Measurements from ENCODE around the gene ETDC.
"Not testable (repeated sequence)": the region's sequence is repeated elsewhere in the genome, so short reads cannot be mapped to it uniquely, and the experiment has no call there.

ETDC gene

DNA sequence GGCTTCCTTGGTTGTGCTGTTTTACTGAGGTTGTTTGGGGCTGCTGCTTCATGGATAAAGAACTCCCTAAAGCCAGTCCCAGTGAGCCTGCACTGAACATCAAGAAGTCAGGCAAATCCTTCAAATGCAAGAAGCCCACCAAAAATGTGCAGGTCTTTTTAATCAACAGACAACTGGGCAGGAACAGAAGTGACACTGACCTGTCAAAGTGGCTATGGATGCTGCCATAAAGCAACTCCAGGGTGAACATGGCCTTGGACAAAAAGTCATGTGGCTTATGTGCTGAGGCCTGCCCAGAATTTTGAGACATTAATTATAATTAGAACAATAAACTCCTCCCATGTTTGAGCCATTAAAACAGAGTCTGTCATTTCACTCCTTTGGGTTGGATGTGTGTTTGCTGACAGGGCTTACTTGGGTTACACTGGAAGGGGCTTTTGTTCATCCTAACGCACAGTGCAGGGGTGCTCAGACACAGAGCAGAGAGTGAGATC, at the start of gene ETDC:
TSS of gene ETDC (plus strand) at position 51 of the 494 bp plus-strand sequence. CDS start at position 51, 0 bp downstream.
- no peak for DNase-seq

DNA sequence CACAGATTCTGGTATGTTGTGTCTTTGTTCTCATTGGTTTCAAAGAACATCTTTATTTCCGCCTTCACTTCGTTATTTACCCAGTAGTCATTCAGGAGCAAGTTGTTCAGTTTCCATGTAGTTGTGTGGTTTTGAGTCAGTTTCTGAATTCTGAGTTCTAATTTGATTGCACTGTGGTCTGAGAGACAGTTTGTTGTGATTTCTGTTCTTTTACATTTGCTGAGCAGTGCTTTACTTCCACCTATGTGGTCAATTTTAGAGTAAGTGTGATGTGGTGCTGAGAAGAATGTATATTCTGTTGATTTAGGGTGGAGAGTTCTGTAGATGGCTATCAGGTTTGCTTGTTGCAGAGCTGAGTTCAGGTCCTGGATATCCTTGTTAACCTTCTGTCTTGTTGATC, 48.3 kb upstream of the ETDC start:
- DNase-seq = not testable (repeated sequence)

DNA sequence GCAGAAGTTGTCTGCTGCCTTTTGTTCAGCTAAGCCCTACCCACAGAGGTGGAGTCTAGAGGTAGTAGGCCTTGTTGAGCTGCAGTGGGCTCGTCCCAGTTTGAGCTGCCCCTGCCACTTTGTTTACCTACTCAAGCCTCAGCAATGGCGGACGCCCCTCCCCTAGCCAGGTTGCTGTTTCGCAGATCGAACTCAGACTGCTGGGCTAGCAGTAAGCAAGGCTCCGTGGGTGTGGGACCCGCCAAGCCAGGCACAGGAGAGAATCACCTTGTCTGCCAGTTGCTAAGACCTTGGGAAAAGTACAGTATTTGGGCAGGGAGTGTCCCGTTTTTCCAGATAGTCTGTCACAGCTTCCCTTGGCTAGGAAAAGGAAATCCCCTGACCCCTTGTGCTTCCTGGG, 45.9 kb upstream of the ETDC start:
- not testable (repeated sequence) for DNase-seq

DNA sequence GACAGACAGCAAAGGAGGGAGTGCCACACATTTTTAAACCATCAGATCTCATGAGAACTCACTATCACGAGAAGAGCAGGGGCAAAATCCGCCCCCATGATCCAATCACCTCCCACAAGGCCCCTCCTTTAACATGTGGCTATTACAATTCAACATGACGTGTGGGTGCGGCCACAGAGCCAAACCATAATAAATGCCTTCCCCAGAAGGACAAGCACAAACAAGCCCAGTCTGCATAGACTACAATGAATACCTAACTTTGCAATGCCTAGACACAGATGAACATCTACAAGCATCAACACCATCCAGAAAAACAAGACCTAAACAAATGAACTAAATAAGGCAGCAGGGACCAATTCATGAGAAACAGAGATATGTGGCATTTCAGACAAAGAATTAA, 45.1 kb upstream of the ETDC start:
- DNase-seq = no peak

DNA sequence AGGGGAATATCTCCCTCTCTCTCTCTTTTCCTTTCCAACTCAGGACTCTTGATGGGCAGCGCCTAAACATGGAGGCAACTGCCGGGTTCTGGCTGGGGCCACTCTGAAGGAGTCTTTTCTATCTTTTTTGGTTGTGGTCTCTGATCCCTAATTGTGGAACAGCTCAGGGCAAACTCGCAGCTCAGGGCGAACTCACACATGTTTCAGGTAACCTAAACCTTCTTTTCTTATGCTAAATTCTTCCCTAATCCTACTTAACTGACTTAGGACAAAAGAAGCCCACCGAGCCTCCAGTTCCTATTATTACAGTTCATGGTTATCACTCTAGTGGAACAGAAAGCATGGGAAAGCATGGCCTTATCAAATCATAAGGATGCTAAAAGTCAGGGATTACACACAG, 36.1 kb upstream of the ETDC start:
- DNase-seq = no peak

DNA sequence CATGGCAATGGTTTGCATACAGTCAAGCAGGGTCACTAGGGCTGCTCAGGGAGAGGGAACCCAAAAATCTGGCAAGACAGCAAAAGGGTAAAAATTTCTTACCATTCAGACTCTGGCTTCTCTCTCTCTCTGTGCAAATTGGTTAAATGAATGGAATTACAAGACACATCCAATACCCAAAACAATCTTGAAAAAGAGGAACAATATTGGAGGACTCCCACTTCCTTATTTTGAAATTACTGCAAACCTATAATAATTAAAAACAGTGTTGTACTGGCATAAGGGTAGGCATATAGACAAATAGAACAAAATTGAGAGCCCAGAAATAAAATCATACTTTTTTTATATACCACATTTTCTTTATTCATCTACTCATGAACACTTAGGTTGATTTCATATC, 33.3 kb upstream of the ETDC start:
- DNase-seq = no peak

DNA sequence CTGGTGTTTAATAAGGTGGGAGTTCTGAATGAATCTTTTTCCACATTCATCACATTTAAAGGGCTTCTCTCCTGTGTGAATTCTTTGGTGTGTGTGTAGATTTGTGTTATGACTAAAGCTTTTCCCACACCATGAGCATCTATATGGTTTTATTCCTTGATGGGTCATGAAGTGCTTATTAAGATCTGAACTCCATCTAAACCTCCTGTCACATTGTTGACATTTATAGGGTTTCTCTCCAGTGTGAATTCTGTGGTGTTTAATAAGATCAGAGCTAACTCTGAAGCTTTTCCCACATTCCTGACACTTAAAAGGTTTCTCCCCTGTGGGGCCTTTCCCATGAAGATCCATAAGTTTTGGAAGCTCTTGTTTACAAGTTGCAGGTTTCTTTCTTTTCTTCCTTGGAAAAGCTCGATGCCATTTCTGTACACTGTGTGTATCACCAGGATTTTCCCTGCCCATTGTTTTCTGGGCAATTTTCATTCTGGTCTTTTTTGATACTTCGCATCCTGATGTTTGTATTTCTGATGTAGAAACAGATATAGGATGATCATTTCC, 21.9 kb upstream of the ETDC start:
- DNase-seq = no peak

DNA sequence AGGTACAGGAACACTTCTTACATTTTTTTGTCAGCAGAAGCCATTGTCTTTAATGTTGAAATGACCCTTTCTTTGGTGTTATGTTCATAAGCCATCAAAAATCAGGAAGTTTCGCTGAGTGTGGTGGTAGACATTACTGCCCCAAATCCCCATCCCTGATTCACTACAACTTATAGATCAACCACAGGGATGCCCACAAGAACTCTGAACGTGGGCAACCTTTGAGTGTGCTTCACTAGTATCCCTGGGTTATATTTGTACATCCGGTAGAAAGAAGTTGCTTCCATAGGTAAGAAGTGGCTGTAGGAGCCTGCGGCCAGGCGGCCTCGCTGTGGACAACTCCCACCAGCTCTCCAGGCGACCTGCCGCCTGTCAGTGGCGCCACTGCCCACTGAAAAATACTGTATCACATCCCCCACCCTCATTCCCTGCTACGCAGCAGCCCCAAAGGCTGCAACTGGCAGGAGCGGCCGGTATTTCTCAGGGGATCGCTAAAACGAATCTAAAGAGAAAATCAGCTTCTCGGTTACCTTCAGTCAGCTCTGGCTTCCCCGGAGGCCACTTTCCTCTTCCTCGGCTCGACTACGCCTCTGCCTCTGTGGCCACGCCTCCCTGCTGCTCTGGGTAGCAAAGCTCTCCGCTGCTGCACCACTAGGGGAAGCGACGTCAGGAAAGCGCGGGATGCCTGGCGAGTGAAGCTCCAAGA, 13.9 kb upstream of the ETDC start:
- no peak for DNase-seq

DNA sequence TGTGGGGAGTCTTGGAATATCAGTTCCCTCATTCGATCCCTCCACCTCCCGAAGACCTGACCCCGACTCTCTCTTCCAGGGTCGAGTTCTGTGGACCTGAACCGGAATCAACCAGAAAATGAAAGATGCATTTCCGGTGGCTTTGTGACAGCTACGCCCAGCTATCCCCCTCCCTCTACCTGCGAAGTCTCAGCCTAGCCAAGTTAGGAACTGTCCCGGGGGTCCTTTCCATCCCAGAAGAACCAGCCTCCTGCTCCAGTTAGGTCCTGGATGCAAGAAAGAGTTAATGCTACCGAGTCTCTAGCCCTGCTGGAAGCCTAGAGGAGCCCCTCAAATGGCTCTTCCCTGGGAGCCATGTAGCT, 13.4 kb upstream of the ETDC start:
- no peak for DNase-seq

DNA sequence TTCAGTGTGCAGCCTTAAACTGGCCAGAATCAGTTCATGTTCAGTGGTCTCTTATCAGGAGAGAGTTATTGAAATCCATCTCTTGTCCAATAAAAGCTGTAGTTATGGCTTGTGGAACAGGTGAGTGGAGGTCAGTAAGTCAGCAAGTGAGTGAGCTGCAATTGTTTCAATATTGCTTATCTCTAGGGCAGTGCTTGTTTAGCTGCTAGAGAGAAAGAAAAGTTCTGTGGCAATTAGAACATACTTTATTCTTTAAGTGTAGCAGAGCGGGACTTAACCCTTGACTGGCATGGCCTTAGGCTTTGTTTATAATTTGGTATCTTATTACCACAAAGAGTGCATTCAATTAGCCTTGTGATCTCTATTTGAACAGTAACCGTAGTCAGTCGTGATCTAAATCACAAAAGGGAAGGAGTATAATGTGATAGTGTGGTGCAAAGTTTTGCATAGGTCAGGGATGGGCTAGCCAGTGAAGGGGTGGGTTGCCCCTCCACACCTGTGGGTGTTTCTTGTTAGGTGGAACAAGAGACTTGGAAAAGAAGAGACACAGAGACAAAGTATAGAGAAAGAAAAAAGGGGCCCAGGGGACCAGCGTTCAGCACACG, 6.9 kb upstream of the ETDC start:
- DNase-seq = no peak

DNA sequence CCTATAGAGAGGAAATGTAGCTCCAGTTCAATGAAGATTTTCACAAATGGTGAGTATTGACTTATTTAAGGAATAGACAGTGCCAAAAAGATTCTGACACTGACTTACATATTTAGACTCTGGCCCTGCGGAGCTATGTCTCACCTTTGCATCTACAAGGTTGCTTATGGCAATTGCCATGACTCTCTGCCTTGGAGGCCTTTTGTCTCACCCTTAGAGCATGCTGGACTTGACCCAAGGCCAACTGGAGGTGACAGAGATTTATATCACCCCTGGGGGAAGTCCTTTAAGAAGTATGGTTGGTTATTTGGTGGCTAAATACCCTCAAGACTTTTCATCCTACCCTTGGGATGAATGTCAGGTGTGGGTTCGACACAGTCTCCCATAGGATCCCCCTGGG, 4.5 kb upstream of the ETDC start:
- DNase-seq = no peak

DNA sequence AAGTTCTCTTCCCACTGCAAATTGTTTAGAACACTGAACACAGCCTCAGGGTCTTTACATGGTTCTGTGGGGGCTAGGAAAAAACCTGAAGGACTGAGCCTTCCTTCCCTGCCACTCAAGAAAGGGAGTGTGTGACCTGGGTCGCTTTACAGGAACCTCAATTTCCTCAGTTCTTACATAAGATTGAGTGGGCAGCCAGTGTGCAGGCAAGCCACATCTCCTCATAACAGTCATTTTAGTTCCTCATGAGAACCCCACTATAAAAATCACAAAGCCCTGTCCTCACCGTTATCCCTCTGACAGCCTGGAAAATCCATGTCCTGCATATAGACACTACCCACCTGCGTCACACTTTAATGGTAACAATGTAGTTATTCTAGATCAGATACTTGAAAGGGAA, 2.1 kb upstream of the ETDC start:
- no peak for DNase-seq

DNA sequence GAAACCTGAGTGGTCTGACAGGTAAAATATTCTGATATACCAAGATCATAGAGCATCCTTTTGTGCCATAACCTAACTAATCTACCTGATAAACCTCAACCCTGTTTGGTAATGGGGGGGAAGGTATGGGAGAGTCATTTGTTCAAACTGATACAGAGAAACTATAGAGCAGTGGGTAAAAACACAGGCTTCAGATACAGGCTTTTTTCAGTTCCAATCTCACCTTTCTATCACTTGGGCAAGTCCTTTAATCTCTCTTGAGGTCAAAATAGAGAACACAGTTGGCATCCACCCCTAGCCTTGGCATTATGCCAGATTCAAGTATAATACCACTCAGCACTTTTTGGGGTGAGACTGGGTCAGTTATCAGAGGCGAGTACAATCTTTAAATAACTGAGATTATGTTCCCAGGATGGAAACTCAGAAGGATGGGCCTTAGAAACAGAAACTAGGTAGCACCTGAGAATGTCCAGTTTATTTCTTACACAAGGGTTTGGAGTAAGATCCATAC, 880 bp upstream of the ETDC start:
- no peak for DNase-seq

DNA sequence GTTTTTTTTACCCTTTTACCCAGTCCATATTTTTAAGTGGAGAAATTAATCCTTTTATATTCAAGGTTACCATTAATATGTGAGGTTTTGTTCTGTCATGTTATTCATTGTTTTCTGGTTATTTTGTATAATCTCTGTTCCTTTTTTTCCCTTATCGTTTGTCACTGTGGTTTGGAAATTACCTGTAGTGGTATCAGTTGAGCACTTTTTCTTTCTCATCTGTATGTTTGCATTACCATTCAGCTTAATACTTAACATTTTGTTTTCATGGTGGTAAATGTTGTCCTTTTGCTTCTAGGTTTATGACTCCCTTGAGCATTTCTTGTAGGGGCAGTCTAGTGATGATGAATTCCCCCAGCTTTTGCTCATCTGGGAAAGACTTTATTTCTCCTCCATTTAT, 6.6 kb downstream of the ETDC start:
- DNase-seq = no peak

DNA sequence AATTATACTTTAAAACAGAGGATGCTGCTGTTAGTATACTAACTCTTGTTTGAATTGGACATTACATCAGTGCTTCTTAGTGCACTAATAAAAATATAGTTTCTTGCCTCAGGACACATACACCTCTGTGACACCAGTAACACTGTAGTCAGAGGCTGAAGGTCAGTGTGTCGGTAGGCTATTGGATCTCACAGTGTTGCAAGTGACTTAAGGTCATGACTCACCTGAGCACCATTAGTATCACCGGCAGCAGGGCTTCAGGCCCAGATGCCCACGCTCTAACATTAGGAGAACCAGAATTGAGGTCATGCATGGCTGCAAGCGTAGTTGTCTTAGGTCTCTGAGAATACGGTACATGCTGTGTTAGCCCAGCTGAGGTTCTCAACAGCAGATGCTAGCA, 15.2 kb downstream of the ETDC start:
- no peak for DNase-seq

DNA sequence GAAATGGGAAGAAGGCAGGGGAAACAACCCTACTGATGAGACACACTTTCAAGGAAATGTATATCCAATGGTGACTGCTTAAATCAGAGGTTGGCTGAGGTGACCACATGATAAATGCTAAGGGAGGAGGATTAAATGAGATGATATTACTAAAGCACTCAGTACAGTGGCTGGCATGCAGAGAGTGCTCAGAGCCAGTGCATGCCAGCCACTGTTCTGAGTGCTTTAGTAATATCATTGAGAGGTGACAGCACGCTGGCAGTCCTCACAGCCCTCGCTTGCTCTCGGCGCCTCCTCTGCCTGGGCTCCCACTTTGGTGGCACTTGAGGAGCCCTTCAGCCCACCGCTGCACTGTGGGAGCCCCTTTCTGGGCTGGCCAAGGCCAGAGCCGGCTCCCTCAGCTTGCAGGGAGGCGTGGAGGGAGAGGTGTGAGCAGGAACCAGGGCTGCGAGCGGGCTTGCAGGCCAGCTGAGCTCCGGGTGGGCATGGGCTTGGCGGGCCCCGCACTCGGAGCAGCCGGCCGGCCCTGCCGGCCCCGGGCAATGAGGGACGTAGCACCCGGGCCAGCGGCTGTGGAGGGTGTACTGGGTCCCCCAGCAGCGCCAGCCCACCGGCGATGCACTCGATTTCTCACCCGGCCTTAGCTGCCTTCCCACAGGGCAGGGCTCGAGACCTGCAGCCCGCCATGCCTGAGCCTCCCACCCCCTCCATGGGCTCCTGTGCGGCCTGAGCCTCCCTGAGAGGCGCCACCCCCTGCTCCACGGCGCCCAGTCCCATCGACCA, 15.9 kb downstream of the ETDC start:
- DNase-seq = not testable (repeated sequence)

DNA sequence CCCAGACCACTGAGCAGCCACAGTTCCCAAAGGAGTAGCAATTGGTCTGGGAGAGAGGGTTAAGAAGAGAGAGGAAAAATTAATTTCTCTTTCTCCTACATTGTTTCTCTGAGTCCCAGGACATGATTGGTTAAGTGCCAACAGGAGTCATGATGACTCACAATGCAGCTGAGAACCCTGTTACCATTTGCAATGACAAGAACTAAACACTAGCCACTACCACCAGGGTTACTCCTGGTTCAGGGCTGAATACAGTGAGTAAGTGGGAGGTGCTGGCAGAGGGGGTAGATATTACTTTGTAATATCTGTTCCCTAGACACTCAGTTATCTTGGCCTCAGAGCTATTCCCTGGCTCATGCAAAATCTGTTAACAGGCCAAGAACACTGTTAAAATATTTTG, 18.0 kb downstream of the ETDC start:
- DNase-seq = no peak

DNA sequence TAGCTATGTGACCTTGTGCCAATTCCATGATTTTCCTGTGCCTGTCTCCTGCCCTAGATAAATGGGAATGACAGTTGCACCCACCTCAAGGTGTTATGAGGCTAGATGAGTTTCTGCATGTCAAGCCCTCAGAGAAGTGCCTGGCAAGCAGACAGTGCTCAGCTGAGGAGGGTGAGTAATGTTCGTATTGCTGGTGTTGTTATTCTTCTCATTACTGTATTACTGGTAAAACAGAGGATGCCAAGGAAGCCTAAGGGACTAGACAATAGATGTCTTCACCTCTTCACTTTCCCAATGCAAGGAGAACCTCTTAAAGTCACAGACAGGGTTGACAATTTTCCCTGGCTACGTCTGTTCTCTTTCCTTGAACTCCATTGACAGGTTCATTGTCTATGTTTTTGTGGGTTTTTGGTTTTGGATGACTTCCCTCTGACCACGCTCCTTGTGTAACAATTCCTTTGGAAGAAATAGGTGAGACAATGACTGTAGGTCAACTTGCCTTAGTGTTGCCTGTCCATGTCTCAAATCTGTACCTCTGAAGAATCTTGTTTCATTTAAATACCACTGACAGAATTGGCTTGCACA, 19.2 kb downstream of the ETDC start:
- no peak for DNase-seq

DNA sequence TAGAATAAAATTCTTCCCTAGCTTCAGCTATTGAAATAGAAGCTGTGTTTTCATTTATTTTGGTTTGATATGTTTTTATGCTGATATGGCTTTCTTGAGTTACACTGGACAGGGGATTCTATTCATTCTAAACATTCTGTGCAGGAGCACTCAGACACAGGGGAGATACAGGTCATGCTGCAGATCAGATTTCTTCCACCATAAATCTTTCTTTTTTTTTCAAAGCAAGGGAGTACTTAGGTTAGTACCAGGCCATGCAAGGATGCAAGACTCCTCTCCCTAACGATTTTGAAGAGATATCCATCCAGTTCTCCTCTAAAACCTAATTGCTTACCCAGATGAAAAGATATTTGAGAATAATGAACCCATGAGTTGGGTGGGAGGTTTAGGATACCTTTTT, 21.4 kb downstream of the ETDC start:
- DNase-seq = no peak

DNA sequence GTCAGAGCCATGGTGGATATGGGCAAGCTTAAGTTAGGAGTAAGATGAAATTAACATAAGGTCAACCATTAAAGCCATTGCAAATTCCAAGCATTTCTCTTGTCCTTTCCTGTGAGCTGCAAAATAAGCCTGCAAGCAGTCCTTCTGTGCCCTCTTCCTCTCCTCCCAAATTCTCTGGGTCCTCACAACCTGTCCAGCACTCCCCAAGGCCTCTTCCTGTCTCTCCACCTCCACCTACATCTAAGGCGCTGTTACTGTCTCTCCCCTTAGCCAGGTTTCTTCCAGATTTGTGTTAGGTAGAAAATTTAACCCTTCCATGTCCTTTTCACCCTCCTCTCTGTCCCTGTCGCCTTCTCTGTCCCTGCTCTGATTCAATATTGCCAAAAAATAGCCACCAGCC, 22.2 kb downstream of the ETDC start:
- no peak for DNase-seq

DNA sequence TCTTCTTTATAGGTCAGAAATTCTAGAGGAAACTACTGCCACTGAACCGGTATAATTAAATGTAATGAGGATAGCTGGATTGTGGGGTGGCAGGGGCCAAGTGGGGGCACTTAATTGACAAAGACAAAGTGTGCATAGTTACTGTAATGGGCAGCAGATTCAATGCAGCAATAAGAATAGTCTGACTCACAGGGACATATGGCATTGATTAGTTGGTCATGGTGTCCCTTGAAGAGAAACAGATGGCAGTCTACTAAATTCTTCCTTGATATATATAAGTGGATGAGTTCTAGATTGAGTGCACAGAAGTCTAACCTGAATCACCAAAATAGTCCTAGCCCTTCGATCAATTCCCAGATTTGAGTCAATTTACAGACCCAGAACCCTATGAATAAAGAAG, 31.6 kb downstream of the ETDC start:
- DNase-seq = no peak

DNA sequence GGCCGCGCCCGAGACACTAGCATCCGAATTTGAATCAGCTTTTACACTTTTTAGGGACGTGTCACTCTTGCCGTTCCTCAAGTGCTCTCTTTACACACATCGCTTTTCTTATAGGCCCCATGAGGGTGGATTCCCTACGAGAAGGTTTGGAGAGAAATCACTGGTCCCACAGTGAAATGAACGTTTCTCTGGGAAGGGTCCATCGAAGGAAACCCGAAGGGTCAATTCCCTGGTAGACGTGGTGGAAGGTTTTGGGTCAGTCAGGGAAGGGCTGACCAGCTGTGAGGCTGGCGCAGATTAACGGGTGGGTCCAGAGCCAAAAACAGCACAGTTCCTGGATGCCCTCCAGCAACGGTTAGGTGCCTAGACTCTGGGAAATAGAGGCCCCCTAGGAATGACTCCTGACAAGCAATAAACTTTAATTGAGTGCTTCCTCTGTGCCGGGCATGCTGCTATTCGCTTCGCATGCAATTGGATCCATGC, 35.9 kb downstream of the ETDC start:
- DNase-seq = no peak

DNA sequence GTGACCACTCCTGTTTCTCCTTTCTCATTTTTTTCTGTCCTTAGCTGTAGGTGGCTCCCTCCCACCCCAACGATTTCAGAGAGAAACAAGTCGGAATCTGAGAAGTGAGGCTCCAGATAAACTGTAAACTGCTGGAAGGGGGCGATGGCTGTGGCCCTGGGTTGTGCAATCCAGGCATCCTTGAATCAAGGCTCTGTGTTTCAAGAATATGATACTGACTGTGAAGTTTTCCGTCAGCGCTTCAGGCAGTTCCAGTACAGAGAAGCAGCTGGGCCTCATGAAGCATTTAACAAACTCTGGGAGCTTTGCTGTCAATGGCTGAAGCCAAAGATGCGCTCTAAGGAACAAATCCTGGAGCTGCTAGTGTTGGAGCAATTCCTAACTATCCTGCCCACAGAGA, 37.7 kb downstream of the ETDC start:
- no peak for DNase-seq

Measured in NCI-H187 treated with DMSO at 0.1 percent for 48 hours (cell line).